ENCODE measurements around the gene CADPS2.

GRCh38 chr7:122602800-122603199, 283.5 kb downstream of the CADPS2 start:
- TF ChIP-seq CTCF (IDR thresholded peaks at IDR 0.05) = no peak
- no peak for TF ChIP-seq ZFX (IDR thresholded peaks at IDR 0.05; ENCODE audit: borderline replicate concordance)
